ENCODE results near the gene LNPEP. TPM values are rescaled to one million over a fixed set of nuclear protein-coding genes. Genes with fewer than 3 reads are reported as not detected.
A peak's percentile ranks its signal among the peaks of the same experiment; 100 is the strongest.

LNPEP gene
- total RNA-seq, 5 donors from 2014 or later (not counting 1 experiment from before 2014, with no cell fraction given) = 82.3 to 102 (median 86.3) TPM

- H3K9me3 ChIP-seq = no peaks in the 10 kb centered on the region
- Mint-ChIP-seq H3K9me3 (no peaks in the 10 kb centered on the region), H3K27me3 (no peaks in the 10 kb centered on the region), H3K36me3 (peaks cover 9% of the 10 kb centered on the region), H3K27ac (peak overlapping the region; percentile 89 to 94), H3K4me1 (peaks cover 75 to 86% (median 81%) of the 10 kb centered on the region in 3 donors), H3K4me3 (peak overlapping the region; percentile 58 to 63 (median 60))
- peak; percentile 21 to 28 (median 26) for ATAC-seq (replicated peaks in 1 of 4)
- peak in 1 of 35 experiments; percentile 34 for DNase-seq
- peaks cover 33 to 44% of the 10 kb centered on the region in 2 experiments for H3K4me1 ChIP-seq (ENCODE audit: control insufficient read depth in 1 of 2, extremely low read depth in 1 of 2, insufficient read depth in 2 of 2, low read length in 2 of 2)
- H3K27me3 ChIP-seq (replicated peaks in 1 of 2; ENCODE audit: control insufficient read depth in 2 of 2, extremely low read depth in 1 of 2, insufficient read depth in 2 of 2, low read length in 1 of 2) = no peaks in the 10 kb centered on the region
- WGBS (ENCODE audit: insufficient coverage) = 19% methylated on average over 4 of the region's 4 CpGs
- no peak overlapping the region for H3K4me3 ChIP-seq (ENCODE audit: control insufficient read depth in 1 of 2, extremely low read depth in 1 of 2, low read length in 1 of 2)
- CTCF ChIA-PET = interaction anchor here in 1 of 2 donors (1.1 to 1.2 kb wide), 3 partner anchors 21 to 93 kb away, joined by 3 read pairs; partner anchors contain the start of gene LNPEP
- peak overlapping the region; percentile 47 for H3K27ac ChIP-seq (ENCODE audit: low read length)
- no peaks in the 10 kb centered on the region for H3K36me3 ChIP-seq (ENCODE audit: control insufficient read depth in 2 of 2, extremely low read depth in 1 of 2, insufficient read depth in 1 of 2, low read length in 1 of 2)
- POLR2A ChIA-PET = interaction anchor here in 1 of 2 donors (0.6 kb wide), 2 partner anchors 16 to 308 kb away, joined by 3 read pairs; no protein-coding TSS in a partner anchor
These were observed 21.6 kb downstream of the LNPEP start for GRCh38 chr5:96957254-96958049.

- CTCF ChIA-PET = interaction anchor here in 1 of 2 donors (0.5 to 0.7 kb wide), 2 partner anchors 10 to 258 kb away, joined by 3 read pairs; no protein-coding TSS in a partner anchor
- 90% methylated on average over 3 of the region's 5 CpGs for WGBS (ENCODE audit: insufficient coverage)
These were observed 23.1 kb downstream of the LNPEP start for GRCh38 chr5:96958977-96959376.

GRCh38 chr5:96961053-96961452, 25.2 kb downstream of the LNPEP start:
- peaks cover 13% of the 10 kb centered on the region for H3K36me3 Mint-ChIP-seq
- peaks cover 80 to 88% (median 86%) of the 10 kb centered on the region in 3 donors for H3K4me1 Mint-ChIP-seq
- no peaks in the 10 kb centered on the region for H3K9me3 Mint-ChIP-seq
- POLR2A ChIA-PET = interaction anchor here (0.5 to 1.0 kb wide), 9 partner anchors 11 to 1983 kb away, joined by 3 to 6 read pairs (median 3); no protein-coding TSS in a partner anchor
- H3K9me3 ChIP-seq = no peaks in the 10 kb centered on the region
- H3K36me3 ChIP-seq (ENCODE audit: control insufficient read depth in 2 of 2, extremely low read depth in 1 of 2, insufficient read depth in 1 of 2, low read length in 1 of 2) = no peaks in the 10 kb centered on the region
- H3K4me1 ChIP-seq (ENCODE audit: control insufficient read depth in 1 of 2, extremely low read depth in 1 of 2, insufficient read depth in 2 of 2, low read length in 2 of 2) = peaks cover 33 to 64% of the 10 kb centered on the region in 2 experiments
- peak overlapping the region; percentile 47 for H3K27ac ChIP-seq (ENCODE audit: low read length)
- H3K27me3 ChIP-seq (replicated peaks in 1 of 2; ENCODE audit: control insufficient read depth in 2 of 2, extremely low read depth in 1 of 2, insufficient read depth in 2 of 2, low read length in 1 of 2) = no peaks in the 10 kb centered on the region
- H3K27me3 Mint-ChIP-seq = no peaks in the 10 kb centered on the region
- CTCF ChIA-PET = interaction anchor here (0.6 to 3.6 kb wide), 9 partner anchors 12 to 1810 kb away, joined by 3 to 17 read pairs (median 3); partner anchors contain the start of gene LNPEP (in 1 of the 2)
- peak; percentile 67 to 72 (median 68) for ATAC-seq (replicated peaks in 1 of 4)
- peak overlapping the region; percentile 86 to 95 for H3K27ac Mint-ChIP-seq
- WGBS (ENCODE audit: insufficient coverage) = no CpG with 5 or more reads among the region's 1 CpG
- H3K4me3 Mint-ChIP-seq = peak overlapping the region in 2 of 3 donors; percentile 60 to 78
- peak in 2 of 35 experiments; percentile 11 to 76 for DNase-seq
- no peak overlapping the region for H3K4me3 ChIP-seq (ENCODE audit: control insufficient read depth in 1 of 2, extremely low read depth in 1 of 2, low read length in 1 of 2)

More at GRCh38 chr5:96958977-96959376, 23.1 kb downstream of the LNPEP start:
- H3K4me3 ChIP-seq (ENCODE audit: control insufficient read depth in 1 of 2, extremely low read depth in 1 of 2, low read length in 1 of 2) = no peak overlapping the region
- H3K27ac ChIP-seq (ENCODE audit: low read length) = peak overlapping the region; percentile 43
- no peak for DNase-seq
- peak overlapping the region; percentile 58 to 63 (median 60) for H3K4me3 Mint-ChIP-seq
- POLR2A ChIA-PET = interaction anchor here (0.6 to 1.2 kb wide), 3 partner anchors 16 to 23 kb away, joined by 3 to 6 read pairs (median 4); partner anchors contain the start of gene LNPEP (in 1 of the 2)
- H3K36me3 ChIP-seq (ENCODE audit: control insufficient read depth in 2 of 2, extremely low read depth in 1 of 2, insufficient read depth in 1 of 2, low read length in 1 of 2) = no peaks in the 10 kb centered on the region
- H3K9me3 Mint-ChIP-seq = no peaks in the 10 kb centered on the region
- H3K4me1 ChIP-seq (ENCODE audit: control insufficient read depth in 1 of 2, extremely low read depth in 1 of 2, insufficient read depth in 2 of 2, low read length in 2 of 2) = peaks cover 38 to 53% of the 10 kb centered on the region in 2 experiments
- H3K9me3 ChIP-seq = no peaks in the 10 kb centered on the region
- peak overlapping the region; percentile 89 to 94 for H3K27ac Mint-ChIP-seq
- H3K36me3 Mint-ChIP-seq = peaks cover 9% of the 10 kb centered on the region
- ATAC-seq (replicated peaks in 1 of 4) = no peak
- no peaks in the 10 kb centered on the region for H3K27me3 ChIP-seq (replicated peaks in 1 of 2; ENCODE audit: control insufficient read depth in 2 of 2, extremely low read depth in 1 of 2, insufficient read depth in 2 of 2, low read length in 1 of 2)
- peaks cover 74 to 86% (median 81%) of the 10 kb centered on the region in 3 donors for H3K4me1 Mint-ChIP-seq
- no peaks in the 10 kb centered on the region for H3K27me3 Mint-ChIP-seq

DNA sequence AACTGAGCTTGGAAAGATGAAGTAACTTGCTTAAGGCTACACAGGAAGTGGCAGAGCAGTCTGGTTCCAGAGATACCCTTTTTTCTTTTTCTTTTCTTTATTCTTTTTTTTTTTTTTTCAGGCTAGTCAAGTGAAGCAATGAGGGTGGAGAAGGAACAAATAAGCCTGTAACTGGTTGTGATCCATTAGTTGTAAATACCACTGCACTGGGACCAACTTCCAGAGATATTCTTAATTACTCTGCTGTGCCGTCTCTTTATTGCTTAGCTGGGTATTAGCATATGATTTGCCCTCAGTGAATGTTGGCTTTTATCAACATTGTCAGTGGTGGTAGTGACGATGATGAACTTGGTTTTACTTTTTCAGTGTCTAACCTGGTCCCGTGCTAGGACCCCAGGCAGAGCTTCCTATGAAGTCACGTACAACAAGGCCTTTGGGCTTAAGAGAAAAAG, 26.7 kb downstream of the LNPEP start:
- peaks cover 12% of the 10 kb centered on the region for H3K36me3 Mint-ChIP-seq
- ATAC-seq (replicated peaks in 1 of 4) = peak; percentile 26 to 71 (median 32)
- H3K4me1 ChIP-seq (ENCODE audit: control insufficient read depth in 1 of 2, extremely low read depth in 1 of 2, insufficient read depth in 2 of 2, low read length in 2 of 2) = peaks cover 23 to 58% of the 10 kb centered on the region in 2 experiments
- DNase-seq = peak in 19 of 35 experiments; percentile 7 to 60 (median 18)
- no peaks in the 10 kb centered on the region for H3K27me3 ChIP-seq (replicated peaks in 1 of 2; ENCODE audit: control insufficient read depth in 2 of 2, extremely low read depth in 1 of 2, insufficient read depth in 2 of 2, low read length in 1 of 2)
- H3K27ac Mint-ChIP-seq = peak overlapping the region; percentile 95
- peak overlapping the region; percentile 47 for H3K27ac ChIP-seq (ENCODE audit: low read length)
- no peaks in the 10 kb centered on the region for H3K9me3 Mint-ChIP-seq
- POLR2A ChIA-PET = interaction anchor here (0.7 to 1.6 kb wide), 7 partner anchors 12 to 261 kb away, joined by 3 to 9 read pairs (median 4); partner anchors contain the start of gene LNPEP (in 1 of the 2)
- H3K4me3 Mint-ChIP-seq = peak overlapping the region; percentile 68 to 78 (median 72)
- CTCF ChIA-PET = interaction anchor here (0.7 to 3.6 kb wide), 5 partner anchors 11 to 1317 kb away, joined by 3 to 17 read pairs (median 4); partner anchors contain the start of gene LNPEP (in 1 of the 2)
- H3K36me3 ChIP-seq (ENCODE audit: control insufficient read depth in 2 of 2, extremely low read depth in 1 of 2, insufficient read depth in 1 of 2, low read length in 1 of 2) = no peaks in the 10 kb centered on the region
- no peak overlapping the region for H3K4me3 ChIP-seq (ENCODE audit: control insufficient read depth in 1 of 2, extremely low read depth in 1 of 2, low read length in 1 of 2)
- H3K27me3 Mint-ChIP-seq = no peaks in the 10 kb centered on the region
- no peaks in the 10 kb centered on the region for H3K9me3 ChIP-seq
- 71% methylated on average over 1 of the region's 4 CpGs for WGBS (ENCODE audit: insufficient coverage)
- peaks cover 76 to 85% (median 82%) of the 10 kb centered on the region in 3 donors for H3K4me1 Mint-ChIP-seq

DNA sequence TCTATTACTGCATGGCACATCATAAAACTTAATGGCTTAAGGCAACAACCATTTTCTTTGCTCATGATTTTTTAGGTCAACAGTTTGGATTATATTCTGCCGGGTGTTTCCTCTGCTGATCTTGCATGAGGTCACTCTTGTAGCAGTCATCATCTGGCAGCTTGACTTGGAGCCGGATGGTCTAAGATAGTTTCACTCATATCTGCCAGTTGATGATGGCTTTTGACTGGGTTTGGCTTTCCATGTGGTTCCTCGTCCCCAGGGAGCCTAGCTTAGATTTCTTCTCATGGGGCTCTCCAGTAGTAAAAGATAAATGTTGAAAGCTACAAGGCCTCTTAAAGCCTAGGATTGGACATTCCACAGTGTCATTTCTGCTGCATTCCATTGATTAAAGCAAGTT, 27.4 kb downstream of the LNPEP start:
- POLR2A ChIA-PET = interaction anchor here (1.3 to 1.6 kb wide), 3 partner anchors 13 to 27 kb away, joined by 4 to 9 read pairs (median 8); partner anchors contain the start of gene LNPEP (in 1 of the 2)

More for the DNA sequence above, 27.4 kb downstream of the LNPEP start:
- Mint-ChIP-seq H3K9me3 (no peaks in the 10 kb centered on the region), H3K27me3 (no peaks in the 10 kb centered on the region), H3K4me1 (peaks cover 76 to 85% (median 82%) of the 10 kb centered on the region in 3 donors), H3K27ac (peak overlapping the region; percentile 95), H3K36me3 (peaks cover 12% of the 10 kb centered on the region), H3K4me3 (peak overlapping the region; percentile 68 to 78 (median 72))
- Histone ChIP-seq H3K36me3 (ENCODE audit: control insufficient read depth in 2 of 2, extremely low read depth in 1 of 2, insufficient read depth in 1 of 2, low read length in 1 of 2) (no peaks in the 10 kb centered on the region), H3K4me3 (ENCODE audit: control insufficient read depth in 1 of 2, extremely low read depth in 1 of 2, low read length in 1 of 2) (no peak overlapping the region), H3K4me1 (ENCODE audit: control insufficient read depth in 1 of 2, extremely low read depth in 1 of 2, insufficient read depth in 2 of 2, low read length in 2 of 2) (peaks cover 22 to 54% of the 10 kb centered on the region in 2 experiments), H3K9me3 (no peaks in the 10 kb centered on the region), H3K27me3 (replicated peaks in 1 of 2; ENCODE audit: control insufficient read depth in 2 of 2, extremely low read depth in 1 of 2, insufficient read depth in 2 of 2, low read length in 1 of 2) (no peaks in the 10 kb centered on the region), H3K27ac (ENCODE audit: low read length) (peak overlapping the region; percentile 40)
- CTCF ChIA-PET = interaction anchor here in 1 of 2 donors (1.3 to 3.6 kb wide), 3 partner anchors 10 to 26 kb away, joined by 3 to 17 read pairs (median 4); partner anchors contain the start of gene LNPEP
- peak in 1 of 35 experiments; percentile 43 for DNase-seq
- ATAC-seq (replicated peaks in 1 of 4) = peak in 2 of 4 experiments; percentile 32 to 56
- 65% methylated on average over 2 of the region's 3 CpGs for WGBS (ENCODE audit: insufficient coverage)

Data from T-cell (primary cell).